HUES64 (cell line): ENCODE results near the gene SCGB1C1.
"Not testable (repeated sequence)": the region's sequence is repeated elsewhere in the genome, so short reads cannot be mapped to it uniquely, and the experiment has no call there.

Source experiments
- H3K27ac ChIP-seq: 2 replicates; pipeline ENCODE4 v1.7.0; 2013; ENCODE audit warnings: low read depth, low read length, inconsistent platforms
- H3K27me3 ChIP-seq: 2 replicates; pipeline ENCODE4 v1.6.1; 2013; ENCODE audit warnings: mild to moderate bottlenecking, low read length; ENCODE audit not compliant: insufficient read depth
- H3K36me3 ChIP-seq: 2 replicates; pipeline ENCODE4 v1.6.1; 2013; ENCODE audit warnings: mild to moderate bottlenecking, low read length; ENCODE audit not compliant: insufficient read depth
- H3K4me1 ChIP-seq: 2 replicates; pipeline ENCODE4 v1.6.1; 2013; ENCODE audit warnings: mild to moderate bottlenecking, low read length, moderate library complexity; ENCODE audit not compliant: insufficient read depth
- H3K4me3 ChIP-seq: 2 replicates; pipeline ENCODE4 v1.5.1; 2013; ENCODE audit warnings: mild to moderate bottlenecking, low read length, moderate library complexity
- H3K9ac ChIP-seq: 2 replicates; pipeline ENCODE4 v1.6.1; 2013; ENCODE audit warnings: mild to moderate bottlenecking, low read depth, low read length
- H3K9me3 ChIP-seq: 2 replicates; pipeline ENCODE4 v1.6.1; 2013; ENCODE audit warnings: low read depth, low read length; ENCODE audit not compliant: insufficient read depth
- WGBS: fragments of 150-250, 120-280 bp; methylation state at CpG from one replicate; pipeline ENCODE4 v1.1.7; 2013; ENCODE audit warnings: missing lambda C conversion rate; 5-methylcytosine and 5-hydroxymethylcytosine counted together

SCGB1C1 gene

DNA sequence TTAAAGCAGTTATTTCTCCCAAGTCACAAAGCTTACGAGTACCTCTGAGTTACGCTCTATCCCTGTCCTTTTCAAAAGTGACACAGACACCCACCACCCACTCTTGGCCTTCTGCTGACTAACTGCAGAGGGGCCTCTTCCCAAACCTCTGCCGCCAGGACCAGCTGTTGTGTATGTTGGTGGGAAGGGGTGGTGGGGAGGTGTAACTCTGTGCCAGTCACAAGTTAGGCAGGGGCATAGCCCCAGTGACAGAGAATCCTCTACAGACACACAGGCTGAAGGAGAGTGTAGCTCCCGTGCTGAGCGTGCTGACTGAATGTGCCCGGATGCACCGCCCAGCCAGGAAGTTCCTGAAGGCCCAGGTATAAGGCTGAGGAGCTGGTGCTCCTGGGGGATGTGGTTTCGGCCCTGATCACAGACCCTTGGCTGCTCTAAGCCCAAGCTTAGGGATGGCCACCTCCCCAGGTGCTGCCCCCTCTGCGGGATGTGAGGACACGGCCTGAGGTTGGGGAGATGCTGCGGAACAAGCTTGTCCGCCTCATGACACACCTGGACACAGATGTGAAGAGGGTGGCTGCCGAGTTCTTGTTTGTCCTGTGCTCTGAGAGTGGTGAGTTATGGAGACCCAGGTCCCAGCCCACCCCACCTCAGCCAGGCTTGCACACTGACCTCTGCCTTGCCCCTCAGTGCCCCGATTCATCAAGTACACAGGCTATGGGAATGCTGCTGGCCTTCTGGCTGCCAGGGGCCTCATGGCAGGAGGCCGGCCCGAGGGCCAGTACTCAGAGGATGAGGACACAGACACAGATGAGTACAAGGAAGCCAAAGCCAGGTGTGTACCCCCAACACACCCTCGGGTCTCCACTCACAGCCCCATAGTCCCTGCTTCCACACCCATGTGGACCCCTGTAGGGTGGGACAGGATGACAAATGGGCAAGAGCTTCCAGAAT lies 19.5 kb downstream of the SCGB1C1 start:
- Histone ChIP-seq H3K36me3 (peaks cover 69% of the 10 kb centered on the region), H3K4me1 (no peaks in the 10 kb centered on the region), H3K9me3 (no peaks in the 10 kb centered on the region), H3K4me3 (no peak overlapping the region), H3K9ac (no peak overlapping the region), H3K27me3 (no peaks in the 10 kb centered on the region), H3K27ac (no peak overlapping the region)
- 95% methylated on average over 17 of the region's 17 CpGs for WGBS

DNA sequence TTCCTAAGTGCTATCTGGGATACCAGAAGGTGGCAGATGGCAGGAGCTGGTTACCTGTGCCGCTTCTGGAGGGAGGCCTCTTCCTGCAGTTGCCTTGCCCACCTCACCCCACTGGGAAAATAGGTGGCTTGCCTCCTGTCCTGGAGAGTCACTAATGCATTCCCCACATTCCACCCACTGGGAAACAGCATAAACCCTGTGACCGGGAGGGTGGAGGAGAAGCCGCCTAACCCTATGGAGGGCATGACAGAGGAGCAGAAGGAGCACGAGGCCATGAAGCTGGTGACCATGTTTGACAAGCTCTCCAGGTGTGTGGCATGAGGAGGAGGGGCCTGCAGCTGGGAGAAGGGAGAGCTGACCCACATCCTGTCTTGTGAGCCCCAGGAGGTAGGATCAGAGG lies 20.2 kb downstream of the SCGB1C1 start:
- Histone ChIP-seq H3K36me3 (peaks cover 69% of the 10 kb centered on the region), H3K9me3 (no peaks in the 10 kb centered on the region), H3K4me1 (no peaks in the 10 kb centered on the region), H3K9ac (no peak overlapping the region), H3K4me3 (no peak overlapping the region), H3K27me3 (no peaks in the 10 kb centered on the region), H3K27ac (no peak overlapping the region)
- 97% methylated on average over 4 of the region's 4 CpGs for WGBS

DNA sequence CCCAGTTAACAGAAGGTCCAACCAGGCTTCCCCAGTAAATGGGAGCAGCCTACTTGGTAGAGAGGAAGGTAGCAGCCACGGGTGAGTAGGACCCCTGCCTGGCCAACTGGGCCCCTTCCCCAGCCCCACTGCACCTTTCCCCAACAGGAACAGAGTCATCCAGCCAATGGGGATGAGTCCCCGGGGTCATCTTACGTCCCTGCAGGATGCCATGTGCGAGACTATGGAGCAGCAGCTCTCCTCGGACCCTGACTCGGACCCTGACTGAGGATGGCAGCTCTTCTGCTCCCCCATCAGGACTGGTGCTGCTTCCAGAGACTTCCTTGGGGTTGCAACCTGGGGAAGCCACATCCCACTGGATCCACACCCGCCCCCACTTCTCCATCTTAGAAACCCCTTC lies 21.2 kb downstream of the SCGB1C1 start:
- H3K4me1 ChIP-seq, result no peaks in the 10 kb centered on the region
- H3K36me3 ChIP-seq, result peaks cover 73% of the 10 kb centered on the region
- H3K9ac ChIP-seq, result no peak overlapping the region
- no peak overlapping the region for H3K27ac ChIP-seq
- H3K4me3 ChIP-seq, result no peak overlapping the region
- 93% methylated on average over 7 of the region's 7 CpGs for WGBS
- H3K27me3 ChIP-seq, result no peaks in the 10 kb centered on the region
- H3K9me3 ChIP-seq, result no peaks in the 10 kb centered on the region

DNA sequence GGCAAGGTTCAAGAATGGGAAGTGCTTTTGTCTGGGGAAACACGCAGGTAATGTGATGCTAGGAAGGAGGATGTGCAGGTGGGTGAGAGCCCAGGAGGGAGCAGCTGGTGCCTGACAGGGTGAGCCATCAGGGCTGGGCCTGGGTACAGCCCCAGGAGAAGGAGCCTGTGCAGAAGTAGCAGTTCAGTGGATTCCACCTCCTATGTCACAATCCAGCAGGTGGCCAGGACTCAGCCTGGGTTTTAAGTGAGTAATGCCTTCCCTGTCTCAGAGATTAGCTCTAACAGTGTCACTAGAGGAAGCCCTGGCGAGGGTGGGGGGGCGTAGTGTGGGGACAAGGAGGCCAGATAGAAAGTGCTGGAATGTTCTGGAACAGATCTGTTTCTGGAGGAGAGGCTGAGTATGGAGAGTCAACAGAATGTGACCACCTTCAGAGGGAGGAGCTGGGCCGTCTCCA lies 22.7 kb downstream of the SCGB1C1 start:
- H3K36me3 ChIP-seq, result peaks cover 61% of the 10 kb centered on the region
- H3K9me3 ChIP-seq, result no peaks in the 10 kb centered on the region
- whole genome bisulfite sequencing, result 88% methylated on average over 4 of the region's 4 CpGs
- no peaks in the 10 kb centered on the region for H3K4me1 ChIP-seq
- H3K27me3 ChIP-seq, result no peaks in the 10 kb centered on the region
- H3K9ac ChIP-seq, result no peak overlapping the region
- H3K4me3 ChIP-seq, result no peak overlapping the region
- H3K27ac ChIP-seq, result no peak overlapping the region

DNA sequence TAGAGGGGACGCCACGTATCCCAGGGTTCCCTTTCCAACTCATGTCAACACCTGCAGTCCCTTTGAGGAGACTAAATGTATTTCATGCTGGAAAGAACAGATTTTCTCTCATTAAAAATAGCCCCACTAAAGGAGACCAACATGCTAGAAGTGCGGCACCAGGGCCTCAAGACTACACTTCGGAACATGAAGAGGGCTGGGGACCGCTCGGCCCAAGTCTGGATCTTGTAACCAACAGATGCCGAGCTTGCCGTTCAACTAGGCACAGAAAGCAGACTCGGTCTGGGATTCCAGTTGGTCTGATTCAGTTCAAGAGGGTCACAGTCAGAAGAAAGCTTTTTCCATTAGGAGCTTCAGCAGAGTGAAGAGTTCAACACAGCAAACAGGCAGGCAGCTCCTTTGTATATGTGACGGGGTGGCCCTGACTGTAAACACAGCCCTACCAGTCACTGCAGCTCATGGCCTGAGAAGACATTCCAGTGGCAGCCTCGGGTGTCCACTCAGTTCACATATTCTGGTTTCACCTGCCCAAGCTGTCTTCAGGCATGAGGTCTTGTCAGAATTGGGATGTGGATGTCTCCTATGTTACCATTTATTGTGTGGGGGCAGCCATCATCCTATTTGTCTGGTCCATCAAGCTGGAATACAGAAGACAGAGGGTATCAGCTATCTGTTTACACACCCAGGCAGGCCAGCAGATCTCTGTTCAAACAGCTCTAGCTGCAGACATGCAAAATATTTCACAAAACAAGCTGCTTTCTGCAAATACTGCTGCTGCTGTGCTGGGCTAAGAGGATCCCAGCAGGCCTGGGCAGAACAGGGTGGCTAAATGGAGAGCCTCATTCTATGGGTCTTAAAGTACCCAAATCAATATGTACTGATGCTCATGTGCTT lies 23.4 kb downstream of the SCGB1C1 start:
- 92% methylated on average over 11 of the region's 11 CpGs for WGBS
- no peaks in the 10 kb centered on the region for H3K9me3 ChIP-seq
- H3K4me1 ChIP-seq, result no peaks in the 10 kb centered on the region
- H3K9ac ChIP-seq, result no peak overlapping the region
- H3K36me3 ChIP-seq, result peaks cover 54% of the 10 kb centered on the region
- no peak overlapping the region for H3K27ac ChIP-seq
- H3K4me3 ChIP-seq, result no peak overlapping the region
- H3K27me3 ChIP-seq, result no peaks in the 10 kb centered on the region

DNA sequence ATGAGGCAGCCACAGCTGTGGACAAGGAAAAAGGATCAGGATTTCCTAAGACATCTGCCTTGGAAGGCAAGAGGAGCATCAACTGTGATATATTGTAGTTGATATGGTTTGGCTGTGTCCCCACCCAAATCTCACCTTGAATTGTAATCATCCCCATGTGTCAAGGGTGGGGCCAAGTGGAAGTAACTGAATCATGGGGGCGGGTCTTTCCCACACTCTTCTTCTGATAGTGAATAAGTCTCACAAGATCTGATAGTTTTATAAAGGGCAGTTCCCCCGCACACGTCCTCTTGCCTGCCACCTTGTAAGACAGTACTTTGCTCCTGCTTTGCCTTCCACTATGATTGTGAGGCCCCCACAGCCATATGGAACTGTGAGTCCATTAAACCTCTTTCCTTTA lies 24.8 kb downstream of the SCGB1C1 start:
- Histone ChIP-seq H3K27me3 (no peaks in the 10 kb centered on the region), H3K36me3 (peaks cover 40% of the 10 kb centered on the region), H3K9me3 (no peaks in the 10 kb centered on the region), H3K4me3 (no peak overlapping the region), H3K4me1 (no peaks in the 10 kb centered on the region), H3K27ac (no peak overlapping the region), H3K9ac (no peak overlapping the region)
- 96% methylated on average over 3 of the region's 3 CpGs for WGBS

DNA sequence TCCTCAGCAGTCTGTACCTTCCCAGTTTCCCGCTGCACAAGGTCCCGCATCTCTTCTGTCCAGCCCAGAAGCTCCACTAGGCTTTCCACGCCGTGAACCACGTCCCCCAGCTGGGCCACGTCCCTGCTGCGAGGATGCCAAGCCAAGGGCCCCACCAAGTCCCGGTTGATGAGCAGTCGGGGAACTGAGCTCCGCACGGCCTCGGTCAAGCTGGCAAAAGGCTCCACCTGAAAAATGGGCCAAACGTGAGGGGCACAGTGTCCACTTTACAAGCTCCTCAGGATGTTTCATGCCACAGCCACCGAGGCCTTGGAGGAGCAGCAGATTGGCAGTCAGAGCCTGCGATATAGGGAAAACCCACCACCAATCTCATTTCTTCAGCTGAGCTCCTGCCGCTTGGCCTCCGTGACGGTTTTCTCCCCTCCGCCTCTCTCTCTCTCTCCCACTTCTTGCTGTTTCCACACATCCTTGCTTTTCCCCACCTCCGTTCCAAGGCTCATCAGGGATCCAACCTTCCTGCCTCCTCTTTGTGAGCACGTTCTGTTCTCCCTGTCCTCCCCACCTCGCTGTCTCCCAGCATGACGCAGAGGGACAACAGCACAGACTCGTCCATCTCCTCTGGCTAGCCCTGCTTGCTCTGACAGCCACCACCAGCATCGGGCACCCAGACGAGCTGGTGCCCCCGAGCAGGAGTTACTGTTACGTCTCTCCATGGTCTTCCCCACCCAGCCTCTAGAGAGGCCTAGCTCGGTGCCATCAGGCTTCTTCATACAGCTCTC lies 26.1 kb downstream of the SCGB1C1 start:
- Histone ChIP-seq H3K9me3 (no peaks in the 10 kb centered on the region), H3K36me3 (peaks cover 28% of the 10 kb centered on the region), H3K9ac (no peak overlapping the region), H3K27me3 (no peaks in the 10 kb centered on the region), H3K4me3 (no peak overlapping the region), H3K4me1 (no peaks in the 10 kb centered on the region), H3K27ac (no peak overlapping the region)
- 93% methylated on average over 29 of the region's 29 CpGs for WGBS

DNA sequence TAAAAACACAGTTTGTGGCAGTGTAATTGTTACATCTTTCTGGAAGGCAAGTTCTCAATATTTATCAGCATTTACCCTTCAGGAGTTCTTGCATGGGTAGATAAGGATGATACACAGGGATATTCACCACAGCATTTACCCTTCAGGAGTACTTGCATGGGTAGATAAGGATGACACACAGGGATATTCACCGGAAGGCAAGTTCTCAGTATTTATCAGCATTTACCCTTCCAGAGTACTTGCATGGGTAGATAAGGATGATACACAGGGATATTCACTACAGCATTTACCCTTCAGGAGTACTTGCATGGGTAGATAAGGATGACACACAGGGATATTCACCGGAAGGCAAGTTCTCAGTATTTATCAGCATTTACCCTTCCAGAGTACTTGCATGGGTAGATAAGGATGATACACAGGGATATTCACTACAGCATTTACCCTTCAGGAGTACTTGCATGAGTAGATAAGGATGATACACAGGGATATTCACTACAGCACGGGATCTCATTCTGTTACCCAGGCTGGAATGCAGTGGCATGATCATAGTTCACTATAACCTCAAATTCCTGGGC lies 27.9 kb downstream of the SCGB1C1 start:
- WGBS, result 97% methylated on average over 1 of the region's 3 CpGs
- not testable (repeated sequence) for H3K4me3 ChIP-seq

DNA sequence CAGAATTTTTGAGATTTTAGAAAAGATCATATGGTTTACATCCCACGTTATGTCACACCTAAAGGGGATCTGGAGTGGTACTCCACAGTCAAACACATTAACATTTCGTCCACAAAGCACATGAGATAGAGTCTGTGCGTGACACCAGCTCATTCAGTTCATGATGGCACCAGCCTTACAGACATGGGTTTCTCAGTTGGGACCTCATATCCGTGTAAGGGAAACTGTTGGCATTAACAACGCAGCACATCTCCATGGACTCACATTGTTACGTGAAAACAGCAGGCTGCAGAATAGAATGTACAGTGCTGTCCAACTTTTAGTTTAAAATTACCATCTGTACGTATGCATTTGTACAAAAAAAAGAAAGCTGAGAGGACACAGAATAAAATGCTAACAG lies 28.7 kb downstream of the SCGB1C1 start:
- Histone ChIP-seq H3K4me3 (no peak overlapping the region), H3K9me3 (no peaks in the 10 kb centered on the region), H3K9ac (no peak overlapping the region), H3K4me1 (no peaks in the 10 kb centered on the region), H3K27ac (no peak overlapping the region), H3K36me3 (peaks cover 4% of the 10 kb centered on the region), H3K27me3 (no peaks in the 10 kb centered on the region)
- 92% methylated on average over 7 of the region's 7 CpGs for WGBS

More for the DNA sequence above, 27.9 kb downstream of the SCGB1C1 start:
- peaks cover 11% of the 10 kb centered on the region for H3K36me3 ChIP-seq
- H3K27ac ChIP-seq, H3K4me1 ChIP-seq, H3K9ac ChIP-seq, H3K9me3 ChIP-seq, H3K27me3 ChIP-seq: not testable (repeated sequence)

DNA sequence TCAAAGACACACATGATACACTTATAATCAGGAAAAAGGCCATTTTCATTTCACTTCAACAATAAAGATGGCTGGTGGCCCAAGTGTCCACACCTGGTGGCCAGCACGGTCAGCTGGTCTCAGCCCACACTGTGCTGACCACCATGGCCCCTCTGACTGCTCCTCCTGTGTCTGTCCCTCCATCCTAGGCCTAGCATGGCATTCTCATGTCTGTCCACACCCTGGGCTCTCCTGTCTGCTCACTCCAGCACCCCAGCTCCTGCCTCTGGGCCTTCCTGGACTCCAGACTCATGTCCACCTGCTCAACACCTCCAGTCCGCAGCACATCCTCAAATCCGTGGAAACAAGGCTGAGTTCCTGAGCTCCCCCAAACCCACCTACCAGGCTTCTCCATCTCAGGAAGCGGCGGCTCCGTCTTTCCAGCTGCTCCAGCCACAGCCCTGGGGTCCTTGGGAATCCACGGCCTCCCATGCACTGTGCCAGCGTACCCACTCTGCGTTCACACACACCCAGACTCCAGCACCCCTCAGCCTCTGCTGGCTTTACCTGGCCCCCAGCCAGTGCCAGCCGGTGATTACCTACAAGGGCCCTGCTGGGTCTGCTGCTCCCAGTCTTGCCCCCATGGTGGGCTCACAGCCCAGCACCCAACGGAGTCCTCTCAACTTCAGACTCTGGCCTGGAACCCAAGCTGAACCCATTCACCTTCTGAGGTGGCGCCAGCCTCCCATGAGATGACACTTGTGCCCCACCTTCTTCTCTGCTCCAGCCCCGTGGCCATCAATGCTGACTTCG lies 29.3 kb downstream of the SCGB1C1 start:
- Histone ChIP-seq H3K36me3 (peaks cover 4% of the 10 kb centered on the region), H3K27me3 (no peaks in the 10 kb centered on the region), H3K4me1 (no peaks in the 10 kb centered on the region), H3K9me3 (no peaks in the 10 kb centered on the region), H3K9ac (no peak overlapping the region), H3K27ac (no peak overlapping the region), H3K4me3 (no peak overlapping the region)
- 95% methylated on average over 14 of the region's 14 CpGs for WGBS
